OCI-LY7 (cell line): ENCODE data around the gene DUSP16. TPM values are rescaled to one million over a fixed set of nuclear protein-coding genes. Genes with fewer than 3 reads are reported as not detected.
"Not testable (repeated sequence)": the region's sequence is repeated elsewhere in the genome, so short reads cannot be mapped to it uniquely, and the experiment has no call there.

ENCODE experiments used
- BruUV-seq: library from RNA; stranded (reverse); fragments of 400-500 nt; replicated peaks from 2 replicates; lab custom pipeline; 2021; lab: Mats Ljungman, UMichigan
- CTCF ChIA-PET: fragments of 300-600 bp; sonication (Branson Sonifier 250); formaldehyde crosslinking; loops from one replicate; lab custom pipeline; 2022; ENCODE audit warnings: antibody characterized with exemption; ENCODE audit not compliant: unreplicated experiment; lab: Charles Lee
- POLR2A ChIA-PET: fragments of 300-600 bp; sonication (Branson Sonifier 250); formaldehyde crosslinking; loops from one replicate; lab custom pipeline; 2022; ENCODE audit warnings: antibody characterized with exemption; lab: Charles Lee
- DNase-seq: peaks from one replicate; pipeline ENCODE4 v3.0.0-alpha.2; 2015; ENCODE audit warnings: low spot score
- H2AFZ ChIP-seq: fragments of 200-600 bp; sonication (generic), shearing (Covaris generic); 2 replicates; pipeline ENCODE4 v1.6.1; 2014; ENCODE audit warnings: mild to moderate bottlenecking, antibody characterized with exemption, low read length, moderate library complexity
- H3K27ac ChIP-seq: fragments of 200-600 bp; sonication (generic); 2 replicates; pipeline ENCODE4 v1.5.1; 2014; ENCODE audit warnings: mixed run types, low read depth, mild to moderate bottlenecking, moderate library complexity, low read length, inconsistent platforms; ENCODE audit not compliant: poor library complexity, severe bottlenecking
- H3K36me3 ChIP-seq: fragments of 200-600 bp; sonication (generic); 2 replicates; pipeline ENCODE4 v1.6.1; 2014; ENCODE audit warnings: mild to moderate bottlenecking, antibody characterized with exemption, low read length, moderate library complexity, mixed read lengths; ENCODE audit not compliant: insufficient read depth
- H3K4me1 ChIP-seq: fragments of 200-600 bp; sonication (generic); 2 replicates; pipeline ENCODE4 v1.5.1; 2014; ENCODE audit warnings: mild to moderate bottlenecking, low read length; ENCODE audit not compliant: insufficient read depth, poor library complexity, severe bottlenecking
- H3K4me2 ChIP-seq: fragments of 200-600 bp; sonication (generic); 2 replicates; pipeline ENCODE4 v1.6.1; 2014; ENCODE audit warnings: mild to moderate bottlenecking, low read length
- H3K4me3 ChIP-seq: fragments of 200-600 bp; sonication (generic); 2 replicates; pipeline ENCODE4 v1.5.1; 2014; ENCODE audit warnings: mild to moderate bottlenecking, low read depth, low read length; ENCODE audit not compliant: poor library complexity, severe bottlenecking
- H3K79me2 ChIP-seq: fragments of 200-600 bp; sonication (generic); 2 replicates; pipeline ENCODE4 v1.6.1; 2016; ENCODE audit warnings: low read depth, mild to moderate bottlenecking, low read length, moderate library complexity, mixed read lengths; ENCODE audit not compliant: insufficient read depth
- H3K9me2 ChIP-seq: fragments of 200-600 bp; sonication (generic); 2 replicates; pipeline ENCODE4 v1.6.1; 2016; ENCODE audit warnings: mild to moderate bottlenecking, low read length, mixed read lengths; ENCODE audit not compliant: insufficient read depth
- H3K9me3 ChIP-seq: fragments of 200-600 bp; sonication (generic); 2 replicates; pipeline ENCODE4 v1.6.1; 2014; ENCODE audit warnings: mild to moderate bottlenecking, mixed run types, low read length, mixed read lengths
- H4K20me1 ChIP-seq: fragments of 200-600 bp; sonication (generic); 2 replicates; pipeline ENCODE4 v1.6.1; 2014; ENCODE audit warnings: mild to moderate bottlenecking, antibody characterized with exemption, low read length, moderate library complexity, mixed read lengths; ENCODE audit not compliant: insufficient read depth
- CTCF ChIP-seq: fragments of 200-600 bp; sonication (generic); conservative IDR thresholded peaks from 2 replicates; pipeline ENCODE4 v1.5.1; 2014; ENCODE audit warnings: mild to moderate bottlenecking, antibody characterized with exemption, low read length, moderate library complexity, mixed read lengths
- EZH2phosphoT487 ChIP-seq: fragments of 200-600 bp; sonication (generic); IDR thresholded peaks from 2 replicates; pipeline ENCODE4 v1.6.1; 2018; ENCODE audit warnings: low read depth, borderline replicate concordance, mild to moderate bottlenecking, mixed run types, antibody characterized with exemption, low read length, moderate library complexity, mixed read lengths
- intact Hi-C: fragments of 100-400 bp; cut with micrococcal nuclease; formaldehyde crosslinking; loops from one replicate; pipeline ENCODE4 v1.10.0; 2022; ENCODE audit not compliant: unreplicated experiment
- total RNA-seq, 2 experiments: library from RNA; depleted of rRNA in 1 of 2; stranded (reverse); fragments of >200 nt in 1 of 2; shearing (Covaris generic) in 1 of 2; gene quantifications; 2 replicates each; pipeline ENCODE4 v1.2.3, GENCODE V29; 2014 to 2022

The DUSP16 gene
- total RNA-seq, 2 experiments from 2014 or later: 2.8 to 11.8 TPM

DNA sequence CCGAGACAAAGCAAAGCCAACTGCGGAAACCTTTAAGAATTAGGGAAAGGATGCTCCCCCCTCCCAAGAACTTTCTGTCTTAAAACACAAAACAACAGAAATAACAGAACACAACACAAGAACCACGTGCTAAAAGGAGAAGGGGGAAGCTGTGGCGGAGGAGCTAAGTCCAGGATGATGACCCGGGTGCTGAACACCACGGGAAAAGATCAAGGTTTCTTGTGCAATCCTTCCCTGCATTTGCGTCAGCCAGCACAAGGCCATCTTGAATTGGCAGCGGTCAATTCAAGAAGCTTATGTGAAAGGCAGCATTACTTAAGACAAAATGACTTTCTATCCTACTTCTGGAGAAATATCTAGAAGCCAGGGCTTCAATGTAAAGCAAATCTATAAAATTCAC, 38.0 kb upstream of the DUSP16 start:
- TF ChIP-seq EZH2phosphoT487: no peak
- Histone ChIP-seq H4K20me1 (no peaks in the 10 kb centered on the region), H3K4me3 (no peak overlapping the region), H3K9me2 (no peaks in the 10 kb centered on the region), H3K27ac (no peak overlapping the region), H3K9me3 (no peaks in the 10 kb centered on the region), H3K36me3 (no peaks in the 10 kb centered on the region), H3K79me2 (no peaks in the 10 kb centered on the region), H2AFZ (no peak overlapping the region), H3K4me2 (no peak overlapping the region), H3K4me1 (no peaks in the 10 kb centered on the region)
- intact Hi-C loops: no loop called here
- ChIA-PET CTCF (interaction anchor here (0.6 kb wide), 1 partner anchor 11 kb away, joined by 3 read pairs; no protein-coding TSS in a partner anchor), POLR2A (interaction anchor here (0.6 to 1.1 kb wide), 6 partner anchors 9 to 243 kb away, joined by 3 to 5 read pairs (median 4); no protein-coding TSS in a partner anchor)
- BruUV-seq: no TSS peak
- no peak for DNase-seq

DNA sequence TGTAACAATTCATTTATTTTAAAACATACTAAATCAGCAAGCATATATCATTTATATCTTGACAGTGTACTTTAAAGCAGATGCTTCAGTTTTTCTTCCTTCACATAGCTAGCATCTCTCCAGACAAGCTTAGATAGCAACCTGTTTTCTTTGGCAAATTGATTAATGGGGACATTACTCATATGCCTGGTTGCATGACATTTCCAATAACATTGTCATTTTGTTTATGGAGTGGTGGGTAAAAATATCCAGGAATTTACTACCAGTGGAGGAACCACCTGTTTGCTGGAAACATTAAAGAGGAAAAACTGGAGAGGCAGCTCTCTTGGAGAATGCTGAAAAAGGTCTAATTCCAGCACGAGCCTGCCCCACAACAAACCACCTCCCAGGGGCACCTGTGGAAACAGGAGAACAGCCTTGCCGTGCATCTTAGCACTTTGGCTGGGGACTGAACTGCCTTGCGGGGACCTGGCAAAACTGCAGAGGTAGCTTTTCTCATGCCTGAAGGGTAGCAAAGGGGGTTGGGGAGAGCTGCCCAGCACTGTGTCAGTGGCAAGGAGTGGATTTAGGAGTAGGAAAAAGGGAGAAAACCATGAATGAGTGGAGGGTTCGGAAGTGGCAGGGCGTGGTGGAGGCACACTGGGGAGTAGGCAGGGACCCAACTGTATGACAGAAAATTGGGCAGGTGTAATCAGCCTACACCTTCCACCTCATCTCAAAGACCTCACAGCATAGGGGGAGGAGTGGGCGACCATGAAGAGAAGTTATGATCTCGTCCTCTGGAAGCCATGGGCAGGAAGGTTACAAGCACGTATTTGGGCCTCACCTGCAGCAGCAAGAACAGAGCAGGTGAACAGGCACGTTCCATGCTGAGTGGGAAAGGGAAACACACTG, 37.3 kb upstream of the DUSP16 start:
- no peak overlapping the region for H3K4me2 ChIP-seq
- no TSS peak for BruUV-seq
- no peaks in the 10 kb centered on the region for H4K20me1 ChIP-seq
- no peak overlapping the region for H2AFZ ChIP-seq
- intact Hi-C loops: no loop called here
- DNase-seq: no peak
- H3K4me1 ChIP-seq: no peaks in the 10 kb centered on the region
- H3K79me2 ChIP-seq: no peaks in the 10 kb centered on the region
- H3K9me3 ChIP-seq: no peaks in the 10 kb centered on the region
- ChIA-PET POLR2A (interaction anchor here (0.6 kb wide), 1 partner anchor 241 kb away, joined by 3 read pairs; no protein-coding TSS in a partner anchor), CTCF (no interaction called here)
- no peak overlapping the region for H3K27ac ChIP-seq
- TF ChIP-seq EZH2phosphoT487: no peak
- no peak for TF ChIP-seq CTCF
- H3K36me3 ChIP-seq: no peaks in the 10 kb centered on the region
- H3K4me3 ChIP-seq: no peak overlapping the region
- H3K9me2 ChIP-seq: no peaks in the 10 kb centered on the region

DNA sequence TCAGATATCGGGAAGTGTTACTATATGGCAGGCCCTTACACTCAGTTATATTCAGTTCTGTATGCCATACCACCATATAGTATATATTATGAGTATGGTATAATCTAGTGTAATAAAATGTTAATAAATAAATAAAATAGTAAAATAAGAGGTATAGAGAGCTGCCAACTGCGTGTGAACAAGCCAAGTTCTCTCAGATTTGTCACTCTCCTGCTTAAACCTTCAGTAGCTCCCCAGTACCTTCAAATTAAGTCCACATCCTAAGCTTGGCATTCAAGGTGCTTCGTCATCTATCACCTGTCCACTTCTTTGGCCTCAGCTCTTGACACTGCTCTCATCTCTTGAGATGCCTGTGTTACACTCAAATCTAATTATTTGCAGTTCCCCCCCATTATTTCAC, 36.2 kb upstream of the DUSP16 start:
- H3K27ac ChIP-seq: no peak overlapping the region
- no peaks in the 10 kb centered on the region for H3K4me1 ChIP-seq
- no TSS peak for BruUV-seq
- intact Hi-C loops: no loop called here
- H3K36me3 ChIP-seq: no peaks in the 10 kb centered on the region
- H3K9me3 ChIP-seq: no peaks in the 10 kb centered on the region
- H2AFZ ChIP-seq: no peak overlapping the region
- no peak overlapping the region for H3K4me3 ChIP-seq
- H3K79me2 ChIP-seq: no peaks in the 10 kb centered on the region
- TF ChIP-seq CTCF: no peak
- TF ChIP-seq EZH2phosphoT487: no peak
- no peak for DNase-seq
- CTCF ChIA-PET: no interaction called here
- H4K20me1 ChIP-seq: no peaks in the 10 kb centered on the region
- no peak overlapping the region for H3K4me2 ChIP-seq
- POLR2A ChIA-PET: interaction anchor here (0.6 kb wide), 1 partner anchor 36 kb away, joined by 3 read pairs; no protein-coding TSS in a partner anchor
- no peaks in the 10 kb centered on the region for H3K9me2 ChIP-seq

DNA sequence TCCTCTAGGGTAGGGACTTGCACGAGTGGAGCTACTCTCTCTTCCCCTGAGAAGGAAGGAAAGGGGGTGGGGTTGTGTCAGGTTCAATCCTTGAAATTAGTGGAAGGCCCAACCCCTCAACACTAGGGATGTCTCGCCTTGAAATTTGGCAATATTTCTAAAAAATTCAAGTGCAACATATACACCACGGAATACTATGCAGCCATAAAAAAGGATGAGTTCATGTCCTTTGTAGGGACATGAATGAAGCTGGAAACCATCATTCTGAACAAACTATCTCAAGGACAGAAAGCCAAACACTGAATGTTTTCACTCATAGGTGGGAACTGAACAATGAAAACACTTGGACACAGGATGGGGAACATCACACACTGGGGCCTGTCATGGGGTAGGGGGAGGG, 33.9 kb upstream of the DUSP16 start:
- CTCF ChIA-PET, intact Hi-C loops, POLR2A ChIA-PET: not testable (repeated sequence)

GRCh38 chr12:12595929-12596328, 33.3 kb upstream of the DUSP16 start:
- H2AFZ ChIP-seq, H3K4me2 ChIP-seq, DNase-seq, H3K4me1 ChIP-seq, BruUV-seq, CTCF ChIA-PET, H4K20me1 ChIP-seq, H3K9me2 ChIP-seq, H3K4me3 ChIP-seq, POLR2A ChIA-PET, H3K79me2 ChIP-seq, intact Hi-C loops, H3K9me3 ChIP-seq, H3K27ac ChIP-seq, H3K36me3 ChIP-seq: not testable (repeated sequence)

More for the DNA sequence above, 33.9 kb upstream of the DUSP16 start:
- not testable (repeated sequence) for BruUV-seq, H3K4me1 ChIP-seq, H3K9me3 ChIP-seq, H3K79me2 ChIP-seq, H3K4me2 ChIP-seq, H3K27ac ChIP-seq, H4K20me1 ChIP-seq, H3K36me3 ChIP-seq, H3K4me3 ChIP-seq, DNase-seq, H3K9me2 ChIP-seq, H2AFZ ChIP-seq
